Neural cell (in vitro differentiated cells): ENCODE measurements around the gene CALHM6.

Experiments
- EP300 ChIP-seq: fragments of 450-650 bp; conservative IDR thresholded peaks from 2 replicates; pipeline ENCODE4 v1.6.1; 2014; ENCODE audit warnings: antibody characterized with exemption, mild to moderate bottlenecking, moderate library complexity; ENCODE audit not compliant: poor library complexity, severe bottlenecking
- EZH2 ChIP-seq: fragments of 200-600, 300-800 bp; shearing (Covaris generic), sonication (generic); IDR thresholded peaks from 2 replicates; pipeline ENCODE4 v1.6.1; 2014; ENCODE audit warnings: antibody characterized with exemption, low read length, borderline replicate concordance, mild to moderate bottlenecking; ENCODE audit not compliant: insufficient read depth, poor library complexity, severe bottlenecking
- RAD21 ChIP-seq: fragments of 450-650 bp; conservative IDR thresholded peaks from 2 replicates; pipeline ENCODE4 v1.6.1; 2014; ENCODE audit warnings: antibody characterized with exemption, mild to moderate bottlenecking, moderate library complexity
- SMC3 ChIP-seq: fragments of 450-650 bp; conservative IDR thresholded peaks from 2 replicates; pipeline ENCODE4 v1.6.1; 2014; ENCODE audit warnings: antibody characterized with exemption, mild to moderate bottlenecking, moderate library complexity; ENCODE audit not compliant: poor library complexity
- TAF1 ChIP-seq: IDR thresholded peaks from 2 replicates; pipeline ENCODE4 v1.6.1; 2012; ENCODE audit warnings: low read depth
- TF ChIP-seq, protein P1 (sequence below): fragments of 450-650 bp; IDR thresholded peaks from 2 replicates; pipeline ENCODE4 v1.5.1; 2014; ENCODE audit warnings: antibody characterized with exemption, mild to moderate bottlenecking, moderate library complexity; ENCODE audit not compliant: poor library complexity, severe bottlenecking
- TF ChIP-seq, protein P2 (sequence below): IDR thresholded peaks from 2 replicates; pipeline ENCODE4 v1.6.1; 2012; ENCODE audit warnings: borderline replicate concordance

DNA sequence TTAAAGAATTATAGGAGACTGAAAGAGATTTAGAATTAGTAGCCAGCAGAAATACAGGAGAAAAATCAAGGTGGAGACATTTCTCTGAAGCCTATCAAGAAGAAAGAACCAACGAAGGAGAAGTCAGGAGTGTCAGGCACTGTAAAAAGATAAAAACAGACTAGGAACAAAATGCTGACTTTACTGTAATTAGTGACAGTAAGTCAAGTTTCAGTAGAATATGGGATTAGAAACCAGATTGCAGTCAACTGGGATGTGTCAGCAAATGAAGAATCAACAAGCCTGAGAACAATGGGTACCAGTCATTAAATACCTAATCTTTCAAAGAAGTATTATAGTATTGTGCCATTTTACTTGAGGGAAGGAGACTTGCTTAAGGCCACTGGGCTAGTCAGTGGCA is 21.6 kb downstream of the CALHM6 start:
- TF ChIP-seq, protein P1, sequence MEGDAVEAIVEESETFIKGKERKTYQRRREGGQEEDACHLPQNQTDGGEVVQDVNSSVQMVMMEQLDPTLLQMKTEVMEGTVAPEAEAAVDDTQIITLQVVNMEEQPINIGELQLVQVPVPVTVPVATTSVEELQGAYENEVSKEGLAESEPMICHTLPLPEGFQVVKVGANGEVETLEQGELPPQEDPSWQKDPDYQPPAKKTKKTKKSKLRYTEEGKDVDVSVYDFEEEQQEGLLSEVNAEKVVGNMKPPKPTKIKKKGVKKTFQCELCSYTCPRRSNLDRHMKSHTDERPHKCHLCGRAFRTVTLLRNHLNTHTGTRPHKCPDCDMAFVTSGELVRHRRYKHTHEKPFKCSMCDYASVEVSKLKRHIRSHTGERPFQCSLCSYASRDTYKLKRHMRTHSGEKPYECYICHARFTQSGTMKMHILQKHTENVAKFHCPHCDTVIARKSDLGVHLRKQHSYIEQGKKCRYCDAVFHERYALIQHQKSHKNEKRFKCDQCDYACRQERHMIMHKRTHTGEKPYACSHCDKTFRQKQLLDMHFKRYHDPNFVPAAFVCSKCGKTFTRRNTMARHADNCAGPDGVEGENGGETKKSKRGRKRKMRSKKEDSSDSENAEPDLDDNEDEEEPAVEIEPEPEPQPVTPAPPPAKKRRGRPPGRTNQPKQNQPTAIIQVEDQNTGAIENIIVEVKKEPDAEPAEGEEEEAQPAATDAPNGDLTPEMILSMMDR = no peak
- TF ChIP-seq RAD21 (no peak), SMC3 (no peak), EZH2 (no peak), EP300 (no peak), TAF1 (no peak)
- TF ChIP-seq, protein P2, sequence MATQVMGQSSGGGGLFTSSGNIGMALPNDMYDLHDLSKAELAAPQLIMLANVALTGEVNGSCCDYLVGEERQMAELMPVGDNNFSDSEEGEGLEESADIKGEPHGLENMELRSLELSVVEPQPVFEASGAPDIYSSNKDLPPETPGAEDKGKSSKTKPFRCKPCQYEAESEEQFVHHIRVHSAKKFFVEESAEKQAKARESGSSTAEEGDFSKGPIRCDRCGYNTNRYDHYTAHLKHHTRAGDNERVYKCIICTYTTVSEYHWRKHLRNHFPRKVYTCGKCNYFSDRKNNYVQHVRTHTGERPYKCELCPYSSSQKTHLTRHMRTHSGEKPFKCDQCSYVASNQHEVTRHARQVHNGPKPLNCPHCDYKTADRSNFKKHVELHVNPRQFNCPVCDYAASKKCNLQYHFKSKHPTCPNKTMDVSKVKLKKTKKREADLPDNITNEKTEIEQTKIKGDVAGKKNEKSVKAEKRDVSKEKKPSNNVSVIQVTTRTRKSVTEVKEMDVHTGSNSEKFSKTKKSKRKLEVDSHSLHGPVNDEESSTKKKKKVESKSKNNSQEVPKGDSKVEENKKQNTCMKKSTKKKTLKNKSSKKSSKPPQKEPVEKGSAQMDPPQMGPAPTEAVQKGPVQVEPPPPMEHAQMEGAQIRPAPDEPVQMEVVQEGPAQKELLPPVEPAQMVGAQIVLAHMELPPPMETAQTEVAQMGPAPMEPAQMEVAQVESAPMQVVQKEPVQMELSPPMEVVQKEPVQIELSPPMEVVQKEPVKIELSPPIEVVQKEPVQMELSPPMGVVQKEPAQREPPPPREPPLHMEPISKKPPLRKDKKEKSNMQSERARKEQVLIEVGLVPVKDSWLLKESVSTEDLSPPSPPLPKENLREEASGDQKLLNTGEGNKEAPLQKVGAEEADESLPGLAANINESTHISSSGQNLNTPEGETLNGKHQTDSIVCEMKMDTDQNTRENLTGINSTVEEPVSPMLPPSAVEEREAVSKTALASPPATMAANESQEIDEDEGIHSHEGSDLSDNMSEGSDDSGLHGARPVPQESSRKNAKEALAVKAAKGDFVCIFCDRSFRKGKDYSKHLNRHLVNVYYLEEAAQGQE = no peak
